ENCODE data around the gene INPP5E. TPM values are rescaled to one million over a fixed set of nuclear protein-coding genes. Genes with fewer than 3 reads are reported as not detected.

The INPP5E gene
- total and polyA plus RNA-seq, 2 donors, result 3.9 to 17.5 TPM

GRCh38 chr9:136465500-136466154 lies 26.0 kb upstream of the INPP5E start:
- H3K4me3 ChIP-seq (ENCODE audit: low read length in 2 of 2), result no peak overlapping the region
- no peak for DNase-seq (ENCODE audit: low read depth in 6 of 9, low spot score in 9 of 9)
- H3K9me3 ChIP-seq (ENCODE audit: control insufficient read depth in 2 of 2, insufficient read depth in 1 of 2, low read length in 1 of 2), result no peaks in the 10 kb centered on the region
- WGBS, result 96% methylated on average over 27 of the region's 27 CpGs
- H3K36me3 ChIP-seq (ENCODE audit: control insufficient read depth in 2 of 2, insufficient read depth in 2 of 2, low read length in 1 of 2), result peaks cover 90 to 98% of the 10 kb centered on the region in 2 donors
- H3K27ac ChIP-seq (ENCODE audit: low read depth in 1 of 2, low read length in 1 of 2), result no peak overlapping the region
- no peaks in the 10 kb centered on the region for H3K4me1 ChIP-seq (ENCODE audit: control insufficient read depth in 2 of 2, insufficient read depth in 2 of 2, low read length in 2 of 2)
- H3K27me3 ChIP-seq (ENCODE audit: control insufficient read depth in 2 of 2, insufficient read depth in 1 of 2, low read length in 1 of 2), result no peaks in the 10 kb centered on the region

- Histone ChIP-seq H3K27me3 (ENCODE audit: control insufficient read depth in 2 of 2, insufficient read depth in 1 of 2, low read length in 1 of 2) (no peaks in the 10 kb centered on the region), H3K9me3 (ENCODE audit: control insufficient read depth in 2 of 2, insufficient read depth in 1 of 2, low read length in 1 of 2) (no peaks in the 10 kb centered on the region), H3K4me3 (ENCODE audit: low read length in 2 of 2) (no peak overlapping the region), H3K4me1 (ENCODE audit: control insufficient read depth in 2 of 2, insufficient read depth in 2 of 2, low read length in 2 of 2) (no peaks in the 10 kb centered on the region), H3K36me3 (ENCODE audit: control insufficient read depth in 2 of 2, insufficient read depth in 2 of 2, low read length in 1 of 2) (peaks cover 85 to 95% of the 10 kb centered on the region in 2 donors), H3K27ac (ENCODE audit: low read depth in 1 of 2, low read length in 1 of 2) (no peak overlapping the region)
- WGBS, result 99% methylated on average over 6 of the region's 6 CpGs
- DNase-seq (ENCODE audit: low read depth in 6 of 9, low spot score in 9 of 9), result no peak
Observed at GRCh38 chr9:136464241-136464640, 24.6 kb upstream of the INPP5E start.

GRCh38 chr9:136463578-136463977 lies 23.9 kb upstream of the INPP5E start:
- H3K4me3 ChIP-seq (ENCODE audit: low read length in 2 of 2), result no peak overlapping the region
- no peaks in the 10 kb centered on the region for H3K27me3 ChIP-seq (ENCODE audit: control insufficient read depth in 2 of 2, insufficient read depth in 1 of 2, low read length in 1 of 2)
- H3K9me3 ChIP-seq (ENCODE audit: control insufficient read depth in 2 of 2, insufficient read depth in 1 of 2, low read length in 1 of 2), result no peaks in the 10 kb centered on the region
- H3K4me1 ChIP-seq (ENCODE audit: control insufficient read depth in 2 of 2, insufficient read depth in 2 of 2, low read length in 2 of 2), result no peaks in the 10 kb centered on the region
- no peak for DNase-seq (ENCODE audit: low read depth in 6 of 9, low spot score in 9 of 9)
- H3K27ac ChIP-seq (ENCODE audit: low read depth in 1 of 2, low read length in 1 of 2), result no peak overlapping the region
- H3K36me3 ChIP-seq (ENCODE audit: control insufficient read depth in 2 of 2, insufficient read depth in 2 of 2, low read length in 1 of 2), result peaks cover 86 to 95% of the 10 kb centered on the region in 2 donors
- 98% methylated on average over 14 of the region's 14 CpGs for WGBS

GRCh38 chr9:136462664-136463063 lies 23.0 kb upstream of the INPP5E start:
- no peak overlapping the region for H3K27ac ChIP-seq (ENCODE audit: low read depth in 1 of 2, low read length in 1 of 2)
- H3K4me1 ChIP-seq (ENCODE audit: control insufficient read depth in 2 of 2, insufficient read depth in 2 of 2, low read length in 2 of 2), result no peaks in the 10 kb centered on the region
- WGBS, result 99% methylated on average over 17 of the region's 17 CpGs
- DNase-seq (ENCODE audit: low read depth in 6 of 9, low spot score in 9 of 9), result no peak
- H3K9me3 ChIP-seq (ENCODE audit: control insufficient read depth in 2 of 2, insufficient read depth in 1 of 2, low read length in 1 of 2), result no peaks in the 10 kb centered on the region
- H3K4me3 ChIP-seq (ENCODE audit: low read length in 2 of 2), result no peak overlapping the region
- H3K27me3 ChIP-seq (ENCODE audit: control insufficient read depth in 2 of 2, insufficient read depth in 1 of 2, low read length in 1 of 2), result no peaks in the 10 kb centered on the region
- peaks cover 87 to 93% of the 10 kb centered on the region in 2 donors for H3K36me3 ChIP-seq (ENCODE audit: control insufficient read depth in 2 of 2, insufficient read depth in 2 of 2, low read length in 1 of 2)

- WGBS, result 98% methylated on average over 23 of the region's 23 CpGs
- Histone ChIP-seq H3K36me3 (ENCODE audit: control insufficient read depth in 2 of 2, insufficient read depth in 2 of 2, low read length in 1 of 2) (peaks cover 88 to 93% of the 10 kb centered on the region in 2 donors), H3K4me3 (ENCODE audit: low read length in 2 of 2) (no peak overlapping the region), H3K4me1 (ENCODE audit: control insufficient read depth in 2 of 2, insufficient read depth in 2 of 2, low read length in 2 of 2) (no peaks in the 10 kb centered on the region), H3K27me3 (ENCODE audit: control insufficient read depth in 2 of 2, insufficient read depth in 1 of 2, low read length in 1 of 2) (no peaks in the 10 kb centered on the region), H3K9me3 (ENCODE audit: control insufficient read depth in 2 of 2, insufficient read depth in 1 of 2, low read length in 1 of 2) (no peaks in the 10 kb centered on the region), H3K27ac (ENCODE audit: low read depth in 1 of 2, low read length in 1 of 2) (no peak overlapping the region)
- no peak for DNase-seq (ENCODE audit: low read depth in 6 of 9, low spot score in 9 of 9)
Observed at GRCh38 chr9:136460772-136461325, 21.2 kb upstream of the INPP5E start.

GRCh38 chr9:136459425-136459824 lies 19.8 kb upstream of the INPP5E start:
- WGBS, result 98% methylated on average over 28 of the region's 28 CpGs
- no peak for DNase-seq (ENCODE audit: low read depth in 6 of 9, low spot score in 9 of 9)

GRCh38 chr9:136457326-136457725 lies 17.7 kb upstream of the INPP5E start:
- peaks cover 83 to 87% of the 10 kb centered on the region in 2 donors for H3K36me3 ChIP-seq (ENCODE audit: control insufficient read depth in 2 of 2, insufficient read depth in 2 of 2, low read length in 1 of 2)
- DNase-seq (ENCODE audit: low read depth in 6 of 9, low spot score in 9 of 9), result no peak
- H3K9me3 ChIP-seq (ENCODE audit: control insufficient read depth in 2 of 2, insufficient read depth in 1 of 2, low read length in 1 of 2), result no peaks in the 10 kb centered on the region
- no peak overlapping the region for H3K4me3 ChIP-seq (ENCODE audit: low read length in 2 of 2)
- H3K4me1 ChIP-seq (ENCODE audit: control insufficient read depth in 2 of 2, insufficient read depth in 2 of 2, low read length in 2 of 2), result no peaks in the 10 kb centered on the region
- no peak overlapping the region for H3K27ac ChIP-seq (ENCODE audit: low read depth in 1 of 2, low read length in 1 of 2)
- H3K27me3 ChIP-seq (ENCODE audit: control insufficient read depth in 2 of 2, insufficient read depth in 1 of 2, low read length in 1 of 2), result no peaks in the 10 kb centered on the region
- WGBS, result 99% methylated on average over 24 of the region's 24 CpGs

More at GRCh38 chr9:136459425-136459824, 19.8 kb upstream of the INPP5E start:
- no peak overlapping the region for H3K4me3 ChIP-seq (ENCODE audit: low read length in 2 of 2)
- H3K36me3 ChIP-seq (ENCODE audit: control insufficient read depth in 2 of 2, insufficient read depth in 2 of 2, low read length in 1 of 2), result peaks cover 92 to 94% of the 10 kb centered on the region in 2 donors
- H3K27me3 ChIP-seq (ENCODE audit: control insufficient read depth in 2 of 2, insufficient read depth in 1 of 2, low read length in 1 of 2), result no peaks in the 10 kb centered on the region
- no peak overlapping the region for H3K27ac ChIP-seq (ENCODE audit: low read depth in 1 of 2, low read length in 1 of 2)
- no peaks in the 10 kb centered on the region for H3K4me1 ChIP-seq (ENCODE audit: control insufficient read depth in 2 of 2, insufficient read depth in 2 of 2, low read length in 2 of 2)
- H3K9me3 ChIP-seq (ENCODE audit: control insufficient read depth in 2 of 2, insufficient read depth in 1 of 2, low read length in 1 of 2), result no peaks in the 10 kb centered on the region

- Histone ChIP-seq H3K27ac (ENCODE audit: low read depth in 1 of 2, low read length in 1 of 2) (no peak overlapping the region), H3K4me3 (ENCODE audit: low read length in 2 of 2) (no peak overlapping the region), H3K4me1 (ENCODE audit: control insufficient read depth in 2 of 2, insufficient read depth in 2 of 2, low read length in 2 of 2) (no peaks in the 10 kb centered on the region), H3K36me3 (ENCODE audit: control insufficient read depth in 2 of 2, insufficient read depth in 2 of 2, low read length in 1 of 2) (peaks cover 80 to 83% of the 10 kb centered on the region in 2 donors), H3K9me3 (ENCODE audit: control insufficient read depth in 2 of 2, insufficient read depth in 1 of 2, low read length in 1 of 2) (no peaks in the 10 kb centered on the region), H3K27me3 (ENCODE audit: control insufficient read depth in 2 of 2, insufficient read depth in 1 of 2, low read length in 1 of 2) (no peaks in the 10 kb centered on the region)
- 98% methylated on average over 9 of the region's 9 CpGs for WGBS
- DNase-seq (ENCODE audit: low read depth in 6 of 9, low spot score in 9 of 9), result no peak
Observed at GRCh38 chr9:136456258-136456657, 16.6 kb upstream of the INPP5E start.

GRCh38 chr9:136455043-136456002 lies 15.7 kb upstream of the INPP5E start:
- no peaks in the 10 kb centered on the region for H3K27me3 ChIP-seq (ENCODE audit: control insufficient read depth in 2 of 2, insufficient read depth in 1 of 2, low read length in 1 of 2)
- DNase-seq (ENCODE audit: low read depth in 6 of 9, low spot score in 9 of 9), result no peak
- no peak overlapping the region for H3K27ac ChIP-seq (ENCODE audit: low read depth in 1 of 2, low read length in 1 of 2)
- peaks cover 83 to 84% of the 10 kb centered on the region in 2 donors for H3K36me3 ChIP-seq (ENCODE audit: control insufficient read depth in 2 of 2, insufficient read depth in 2 of 2, low read length in 1 of 2)
- H3K9me3 ChIP-seq (ENCODE audit: control insufficient read depth in 2 of 2, insufficient read depth in 1 of 2, low read length in 1 of 2), result no peaks in the 10 kb centered on the region
- no peak overlapping the region for H3K4me3 ChIP-seq (ENCODE audit: low read length in 2 of 2)
- H3K4me1 ChIP-seq (ENCODE audit: control insufficient read depth in 2 of 2, insufficient read depth in 2 of 2, low read length in 2 of 2), result no peaks in the 10 kb centered on the region
- 97% methylated on average over 43 of the region's 43 CpGs for WGBS
